Measurements from ENCODE around the gene LYSMD1. TPM values are rescaled to one million over a fixed set of nuclear protein-coding genes. Genes with fewer than 3 reads are reported as not detected.

LYSMD1 gene
- total RNA-seq, 1 donor from 2014 or later: 9.9 TPM

GRCh38 chr1:151134396-151134795 is 31.3 kb downstream of the LYSMD1 start:
- FAIRE-seq: no peak
- Histone ChIP-seq H3K27ac (ENCODE audit: low read depth, low read length) (no peak overlapping the region), H3K4me1 (ENCODE audit: insufficient read depth, low read length) (peaks cover 9% of the 10 kb centered on the region), H3K4me2 (ENCODE audit: low read length) (no peak overlapping the region), H3K4me3 (ENCODE audit: insufficient read depth, low read depth, low read length) (no peak overlapping the region), H2AFZ (ENCODE audit: low read depth, low read length) (no peak overlapping the region), H3K9ac (ENCODE audit: low read length) (no peak overlapping the region), H3K36me3 (ENCODE audit: insufficient read depth, low read length) (no peaks in the 10 kb centered on the region), H4K20me1 (ENCODE audit: insufficient read depth, low read length) (no peaks in the 10 kb centered on the region), H3K9me3 (ENCODE audit: insufficient read depth, low read depth, low read length) (no peaks in the 10 kb centered on the region), H3K27me3 (ENCODE audit: insufficient read depth, low read length) (peaks cover 2% of the 10 kb centered on the region), H3K79me2 (ENCODE audit: insufficient read depth, low read length) (no peaks in the 10 kb centered on the region)
- TF ChIP-seq EZH2 (IDR thresholded peaks at IDR 0.05; ENCODE audit: insufficient read depth, low read length) (no peak), CTCF (IDR thresholded peaks at IDR 0.05; ENCODE audit: insufficient read depth, low read depth, low read length) (no peak)
- no peak overlapping the region for H3K27ac Mint-ChIP-seq (ENCODE audit: unreplicated experiment)
- DNase-seq (ENCODE audit: low read depth): no peak
- peaks cover 2% of the 10 kb centered on the region for H3K9me3 Mint-ChIP-seq (ENCODE audit: unreplicated experiment)
- H3K36me3 Mint-ChIP-seq (ENCODE audit: low read depth, unreplicated experiment): peaks cover 32% of the 10 kb centered on the region
- no peak overlapping the region for H3K4me3 Mint-ChIP-seq (ENCODE audit: unreplicated experiment)
- H3K27me3 Mint-ChIP-seq (ENCODE audit: low read depth, unreplicated experiment): peaks cover 39% of the 10 kb centered on the region
- no peaks in the 10 kb centered on the region for H3K4me1 Mint-ChIP-seq (ENCODE audit: low read depth, unreplicated experiment)

- no peaks in the 10 kb centered on the region for H4K20me1 ChIP-seq (ENCODE audit: insufficient read depth, low read length)
- peaks cover 39% of the 10 kb centered on the region for H3K27me3 Mint-ChIP-seq (ENCODE audit: low read depth, unreplicated experiment)
- no peak overlapping the region for H3K27ac ChIP-seq (ENCODE audit: low read depth, low read length)
- no peak overlapping the region for H3K4me3 ChIP-seq (ENCODE audit: insufficient read depth, low read depth, low read length)
- H3K36me3 ChIP-seq (ENCODE audit: insufficient read depth, low read length): no peaks in the 10 kb centered on the region
- no peaks in the 10 kb centered on the region for H3K9me3 ChIP-seq (ENCODE audit: insufficient read depth, low read depth, low read length)
- no peak overlapping the region for H3K27ac Mint-ChIP-seq (ENCODE audit: unreplicated experiment)
- no peak for FAIRE-seq
- no peak overlapping the region for H3K4me2 ChIP-seq (ENCODE audit: low read length)
- peaks cover 30% of the 10 kb centered on the region for H3K36me3 Mint-ChIP-seq (ENCODE audit: low read depth, unreplicated experiment)
- TF ChIP-seq EZH2 (IDR thresholded peaks at IDR 0.05; ENCODE audit: insufficient read depth, low read length): no peak
- no peak for TF ChIP-seq CTCF (IDR thresholded peaks at IDR 0.05; ENCODE audit: insufficient read depth, low read depth, low read length)
- no peak overlapping the region for H3K9ac ChIP-seq (ENCODE audit: low read length)
- H3K27me3 ChIP-seq (ENCODE audit: insufficient read depth, low read length): peaks cover 2% of the 10 kb centered on the region
- no peak overlapping the region for H2AFZ ChIP-seq (ENCODE audit: low read depth, low read length)
- H3K4me1 ChIP-seq (ENCODE audit: insufficient read depth, low read length): peaks cover 9% of the 10 kb centered on the region
- no peaks in the 10 kb centered on the region for H3K79me2 ChIP-seq (ENCODE audit: insufficient read depth, low read length)
- no peak for DNase-seq (ENCODE audit: low read depth)
- peaks cover 2% of the 10 kb centered on the region for H3K9me3 Mint-ChIP-seq (ENCODE audit: unreplicated experiment)
- H3K4me3 Mint-ChIP-seq (ENCODE audit: unreplicated experiment): no peak overlapping the region
- H3K4me1 Mint-ChIP-seq (ENCODE audit: low read depth, unreplicated experiment): no peaks in the 10 kb centered on the region
Measured at GRCh38 chr1:151133018-151133806, 32.5 kb downstream of the LYSMD1 start.
